Heart right ventricle (tissue), 16 donors: Measurements from ENCODE around the gene NEK6. TPM values are rescaled to one million over a fixed set of nuclear protein-coding genes. Genes with fewer than 3 reads are reported as not detected.

Experiments used
- ATAC-seq, 8 donors: fragments of 200-7000 bp; cut with Tn5 transposase; one replicate each; pipeline ENCODE4 v1.9.1; 2020; ENCODE audit warnings: mild to moderate bottlenecking in 8 of 8, moderate library complexity in 8 of 8, moderate number of reproducible peaks in 1 of 8
- DNase-seq, 2 donors: peaks; one replicate each; pipeline ENCODE4 v3.0.0-alpha.2; 2020
- H3K27ac ChIP-seq, 10 donors: fragments of 200-600 bp; sonication (generic) in 2 of 10; one replicate each; pipeline versions ENCODE4 v1.5.0 to v1.8.0; 2020 to 2022; ENCODE audit warnings: mild to moderate bottlenecking in 3 of 10
- H3K27me3 ChIP-seq, 7 donors: fragments of 200-600 bp; one replicate each; pipeline ENCODE4 v1.8.0; 2021 to 2022; ENCODE audit warnings: mild to moderate bottlenecking in 2 of 7
- H3K36me3 ChIP-seq, 9 donors: fragments of 200-600 bp; sonication (generic) in 1 of 9; one replicate each; pipeline versions ENCODE4 v1.5.0 to v1.8.0; 2020 to 2022; ENCODE audit warnings: mild to moderate bottlenecking in 2 of 9
- H3K4me1 ChIP-seq, 9 donors: fragments of 200-600 bp; sonication (generic) in 1 of 9; one replicate each; pipeline versions ENCODE4 v1.5.0 to v1.8.0; 2020 to 2022; ENCODE audit warnings: mild to moderate bottlenecking in 4 of 9
- H3K4me3 ChIP-seq, 10 donors: fragments of 200-600 bp; sonication (generic) in 2 of 10; one replicate each; pipeline versions ENCODE4 v1.5.0 to v1.8.0; 2020 to 2022; ENCODE audit warnings: mild to moderate bottlenecking in 7 of 10, moderate library complexity in 2 of 10
- H3K9me3 ChIP-seq, 11 donors: fragments of 200-600 bp in 10 of 11; sonication (generic) in 2 of 11; one replicate each; pipeline versions ENCODE4 v1.5.0 to v1.8.0; 2013 to 2022; ENCODE audit warnings: mild to moderate bottlenecking in 2 of 11, control low read depth in 1 of 11, moderate library complexity in 1 of 11
- WGBS, 2 donors: extraction: QIAGEN DNeasy Blood & Tissue Kit; methylation state at CpG; one replicate each; pipeline ENCODE4 v1.1.7; 2013; ENCODE audit warnings: inconsistent platforms in 1 of 2; 5-methylcytosine and 5-hydroxymethylcytosine counted together
- intact Hi-C, 10 donors: fragments of 100-400 bp; cut with DNase I; formaldehyde crosslinking; loops; one replicate each; pipeline versions ENCODE4 v1.11.1 to v1.14.2; 2022
- polyA plus RNA-seq, 2 donors: library from polyadenylated mRNA; stranded (reverse); fragments of 200-250 nt; gene quantifications; one replicate each; pipeline ENCODE4 v1.2.3, GENCODE V29; 2013
- total RNA-seq, 10 donors: library from RNA; stranded (reverse); fragmentation: NEBNext Ultra II Directional in 3 of 10; extraction: Animal tissue kit (Norgen Biotek cat#: 25700) in 3 of 10; gene quantifications; one replicate each; pipeline versions ENCODE4 v1.2.1 to v1.2.4, GENCODE V29; 2021 to 2023
- TF ChIP-seq, protein P1 (sequence below), 9 donors: fragments of 200-600 bp; sonication (generic) in 2 of 9; IDR thresholded peaks; one replicate each; pipeline versions ENCODE4 v1.5.0 to v1.8.0; 2021 to 2022; ENCODE audit warnings: antibody characterized with exemption in 9 of 9, mild to moderate bottlenecking in 5 of 9, moderate library complexity in 1 of 9
- donor health status: Arrhythmogenic right ventricular cardiomyopathy.
- donor health status: ischemic (EF 13 %, LVEDD 7.1; RV severe dilation, severe dysfunction).
- donor health status: healthy with polysubstance abuse.
- donor health status: DM: no; HTN: yes; CAD: no.
- donor health status: DM: no; HTN: no; CAD: no.
- donor health status: ischemic (EF 25% LVEDD 6.9; RV normal size, moderate dysfunction).
- donor health status: ischemic (EF 25% LVEDD 5.7; RV mildly dilated, moderate dysfunction).
- donor health status: healthy.
- donor health status: DM: yes; HTN: yes; CAD: no.
- donor health status: Ischemic cardiomyopathy.
- donor health status: ischemic (EF 35%, LVEDD 5.7; RV mildly dilated, moderate dysfunction).
- donor health status: nonischemic (EF 11% LVEDD 7.7; RV severe dilation, severe dysfunction).
- donor health status: DM: yes; HTN: yes; CAD: no.
- donor health status: PGD.
- donor health status: ischemic (EF 29% LVEDD 5.4; RV normal size, mild dysfunction).
- donor health status: nonischemic (EF 23%, LVEDD 6.1; RV moderate dilation, normal function).

The NEK6 gene
- total and polyA plus RNA-seq, 12 donors: 1.9 to 22.4 (median 7.5) TPM

DNA sequence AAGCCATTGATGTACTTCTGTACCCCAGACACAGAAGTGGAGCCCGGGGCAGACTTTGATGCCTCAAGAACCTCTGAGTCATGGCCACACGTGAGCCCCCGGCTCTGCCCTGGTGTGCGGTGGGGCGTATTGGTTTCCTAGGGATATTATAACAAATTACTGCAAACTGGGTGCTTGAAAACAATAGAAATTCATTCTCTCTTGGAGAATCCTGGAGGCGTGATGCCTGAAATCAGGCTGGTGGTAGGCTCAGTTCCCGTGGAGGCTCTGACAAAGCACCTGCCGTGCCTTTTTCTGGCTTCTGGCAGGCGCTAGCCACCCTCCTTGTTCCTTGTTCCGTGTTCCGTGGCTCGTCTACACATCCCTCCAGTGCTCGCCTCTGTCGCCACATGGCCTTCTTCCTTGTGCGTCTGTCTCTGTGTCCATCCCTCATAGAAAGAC, 24.2 kb downstream of the NEK6 start:
- ATAC-seq: no peak

DNA sequence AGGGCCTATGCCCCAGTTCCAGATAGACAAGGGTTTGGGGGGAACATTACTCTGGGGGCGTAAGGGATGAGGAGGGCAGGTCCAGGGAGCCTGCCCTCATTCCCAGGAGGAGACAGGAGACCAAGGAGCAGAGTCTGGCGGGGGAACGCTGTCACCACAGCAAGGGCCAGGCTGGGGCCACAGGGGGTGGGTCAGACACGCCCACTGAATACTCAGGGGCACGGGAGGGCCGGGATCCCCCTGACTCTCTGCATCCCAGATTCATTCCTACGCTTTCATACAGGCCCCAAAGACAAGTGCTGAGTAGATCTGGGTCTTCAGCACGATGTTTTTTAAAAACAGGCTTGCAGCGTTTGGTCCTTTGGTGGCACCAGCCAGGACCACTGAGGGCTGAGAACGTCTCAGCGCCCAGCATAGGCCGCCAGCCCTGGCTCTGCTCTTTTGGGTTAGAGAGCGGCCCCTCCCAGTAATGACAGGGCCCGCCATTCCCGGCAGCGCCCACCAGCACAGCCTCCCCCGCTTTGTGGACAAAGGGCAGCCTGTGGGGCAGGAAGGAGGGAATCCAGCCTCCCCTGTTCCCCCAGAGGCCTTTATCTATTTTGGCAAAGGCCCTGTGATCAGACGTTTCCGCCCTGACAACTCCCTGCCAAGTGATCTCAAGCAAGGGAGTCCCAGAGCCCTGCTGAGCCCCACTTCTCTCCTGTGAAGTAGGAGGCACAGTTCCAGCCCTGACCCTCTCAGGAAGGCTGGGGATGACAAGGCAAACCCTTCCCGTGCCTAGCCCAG, 24.9 kb downstream of the NEK6 start:
- peak overlapping the region in 1 of 10 donors; percentile 2 for H3K4me3 ChIP-seq
- TF ChIP-seq, protein P1, sequence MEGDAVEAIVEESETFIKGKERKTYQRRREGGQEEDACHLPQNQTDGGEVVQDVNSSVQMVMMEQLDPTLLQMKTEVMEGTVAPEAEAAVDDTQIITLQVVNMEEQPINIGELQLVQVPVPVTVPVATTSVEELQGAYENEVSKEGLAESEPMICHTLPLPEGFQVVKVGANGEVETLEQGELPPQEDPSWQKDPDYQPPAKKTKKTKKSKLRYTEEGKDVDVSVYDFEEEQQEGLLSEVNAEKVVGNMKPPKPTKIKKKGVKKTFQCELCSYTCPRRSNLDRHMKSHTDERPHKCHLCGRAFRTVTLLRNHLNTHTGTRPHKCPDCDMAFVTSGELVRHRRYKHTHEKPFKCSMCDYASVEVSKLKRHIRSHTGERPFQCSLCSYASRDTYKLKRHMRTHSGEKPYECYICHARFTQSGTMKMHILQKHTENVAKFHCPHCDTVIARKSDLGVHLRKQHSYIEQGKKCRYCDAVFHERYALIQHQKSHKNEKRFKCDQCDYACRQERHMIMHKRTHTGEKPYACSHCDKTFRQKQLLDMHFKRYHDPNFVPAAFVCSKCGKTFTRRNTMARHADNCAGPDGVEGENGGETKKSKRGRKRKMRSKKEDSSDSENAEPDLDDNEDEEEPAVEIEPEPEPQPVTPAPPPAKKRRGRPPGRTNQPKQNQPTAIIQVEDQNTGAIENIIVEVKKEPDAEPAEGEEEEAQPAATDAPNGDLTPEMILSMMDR (IDR thresholded peaks at IDR 0.05): no peak
- DNase-seq: peak; percentile 72 to 75
- intact Hi-C loops: loop anchor here in 1 of 10 donors (5.0 kb wide), 1 partner anchor 35 kb away; no protein-coding TSS in a partner anchor
- peaks cover 27 to 100% (median 79%) of the 10 kb centered on the region in 9 donors for H3K4me1 ChIP-seq
- H3K9me3 ChIP-seq: no peaks in the 10 kb centered on the region
- WGBS, 2 donors: 22 to 24% methylated on average over 20 of the region's 20 CpGs
- H3K27me3 ChIP-seq: no peaks in the 10 kb centered on the region
- peak overlapping the region; percentile 45 to 85 (median 76) for H3K27ac ChIP-seq
- ATAC-seq: peak; percentile 39 to 79 (median 62)
- peaks cover 0 to 14% (median 0%) of the 10 kb centered on the region in 9 donors for H3K36me3 ChIP-seq

More for the DNA sequence above, 24.2 kb downstream of the NEK6 start:
- Histone ChIP-seq H3K27me3 (no peaks in the 10 kb centered on the region), H3K9me3 (no peaks in the 10 kb centered on the region), H3K4me3 (peak overlapping the region in 1 of 10 donors; percentile 2), H3K27ac (peak overlapping the region in 9 of 10 donors; percentile 56 to 85 (median 76)), H3K4me1 (peaks cover 27 to 100% (median 79%) of the 10 kb centered on the region in 9 donors), H3K36me3 (peaks cover 0 to 7% (median 0%) of the 10 kb centered on the region in 9 donors)
- no peak for DNase-seq
- intact Hi-C loops: loop anchor here in 1 of 10 donors (5.0 kb wide), 1 partner anchor 35 kb away; no protein-coding TSS in a partner anchor
- TF ChIP-seq, protein P1 (IDR thresholded peaks at IDR 0.05): no peak
- WGBS, 2 donors: 72 to 82% methylated on average over 15 of the region's 15 CpGs

DNA sequence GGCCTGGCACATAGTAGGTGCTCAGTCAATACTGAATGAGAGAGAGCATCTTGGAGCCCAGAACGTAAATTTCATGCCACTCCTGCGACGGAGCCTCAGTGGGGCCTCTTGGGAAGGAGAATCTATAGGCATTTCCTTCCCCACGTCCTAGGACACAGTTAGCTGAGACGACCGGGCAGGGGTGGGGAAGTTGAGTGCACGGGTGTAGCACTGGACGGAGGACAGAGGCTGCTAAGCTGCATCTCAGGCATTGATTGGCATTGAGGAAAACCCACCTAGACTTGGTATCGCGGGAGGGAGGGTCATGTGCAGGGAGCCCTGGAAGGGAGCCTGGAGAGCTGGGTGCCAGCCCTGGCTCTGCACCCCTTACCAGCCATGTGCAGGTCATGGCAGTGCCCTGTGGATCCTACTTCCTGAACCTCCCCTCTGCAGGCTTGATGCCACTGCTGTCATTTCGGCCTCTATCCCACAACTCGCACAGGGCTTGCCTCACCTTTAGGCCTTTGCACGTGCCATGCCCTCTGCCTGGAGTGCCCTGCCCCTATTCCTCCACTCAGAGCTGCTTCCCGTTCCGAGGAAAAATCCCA, 25.6 kb downstream of the NEK6 start:
- DNase-seq: no peak
- H3K36me3 ChIP-seq: peaks cover 0 to 17% (median 0%) of the 10 kb centered on the region in 9 donors

More for the DNA sequence above, 25.6 kb downstream of the NEK6 start:
- TF ChIP-seq, protein P1 (IDR thresholded peaks at IDR 0.05): no peak
- H3K9me3 ChIP-seq: no peaks in the 10 kb centered on the region
- ATAC-seq: peak in 1 of 8 donors; percentile 9
- H3K4me1 ChIP-seq: peaks cover 27 to 100% (median 75%) of the 10 kb centered on the region in 9 donors
- H3K4me3 ChIP-seq: no peak overlapping the region
- peak overlapping the region; percentile 45 to 85 (median 76) for H3K27ac ChIP-seq
- WGBS, 2 donors: 54 to 62% methylated on average over 15 of the region's 15 CpGs
- no peaks in the 10 kb centered on the region for H3K27me3 ChIP-seq
- intact Hi-C loops: loop anchor here in 1 of 10 donors (5.0 kb wide), 1 partner anchor 34 kb away; no protein-coding TSS in a partner anchor
